HEK293 (cell line): Measurements from ENCODE around the gene NFE2L3.

Experiments used
- CTCF ChIA-PET: fragments of 350-600 bp; formaldehyde crosslinking; extraction: SDS; loops from one replicate; lab custom pipeline; 2021; ENCODE audit warnings: antibody characterized with exemption; lab: Yijun Ruan, JAX
- POLR2A ChIA-PET: fragments of 300-600 bp; formaldehyde crosslinking; extraction: SDS; loops from one replicate; lab custom pipeline; 2020; ENCODE audit warnings: antibody characterized with exemption, inconsistent platforms; lab: Yijun Ruan, JAX
- H3K27ac ChIP-seq: fragments of 200-500 bp; sonication (Bioruptor generic); 2 replicates; pipeline ENCODE4 v1.5.1; 2014; ENCODE audit warnings: low read depth, low read length, control low read depth, inconsistent platforms; ENCODE audit errors: extremely low read depth
- H3K36me3 ChIP-seq, 2 experiments: fragments of 200-500 bp in 1 of 2; sonication (Bioruptor generic) in 1 of 2; 1 replicate in 1 of 2; 2 replicates in 1 of 2; pipeline ENCODE4 v1.5.1; 2014 to 2017; ENCODE audit warnings: inconsistent platforms in 2 of 2, low read length in 2 of 2; ENCODE audit not compliant: control insufficient read depth in 2 of 2, insufficient read depth in 1 of 2
- H3K4me1 ChIP-seq: fragments of 200-500 bp; sonication (Bioruptor generic); 2 replicates; pipeline ENCODE4 v1.5.1; 2014; ENCODE audit warnings: mild to moderate bottlenecking, low read length, inconsistent platforms; ENCODE audit not compliant: control insufficient read depth, insufficient read depth
- H3K4me3 ChIP-seq: 2 replicates; pipeline ENCODE4 v1.5.1; 2011; ENCODE audit warnings: low read depth, mild to moderate bottlenecking, control low read depth, low read length, moderate library complexity
- H3K9me3 ChIP-seq: fragments of 200-500 bp; sonication (Bioruptor generic); 2 replicates; pipeline ENCODE4 v1.5.1; 2014; ENCODE audit warnings: low read depth, low read length, inconsistent platforms; ENCODE audit not compliant: control insufficient read depth, insufficient read depth
- GLI2 ChIP-seq: fragments of 450-650 bp; formaldehyde crosslinking; IDR thresholded peaks from 2 replicates; pipeline ENCODE4; 2017; ENCODE audit warnings: missing biosample characterization, missing genetic modification characterization, low read depth, borderline replicate concordance
- KLF8 ChIP-seq: fragments of 450-650 bp; formaldehyde crosslinking; IDR thresholded peaks from 2 replicates; pipeline ENCODE4 v1.5.1; 2016; ENCODE audit warnings: missing biosample characterization, missing genetic modification characterization
- MEIS1 ChIP-seq: sonication (generic); formaldehyde crosslinking; IDR thresholded peaks from 2 replicates; pipeline ENCODE4 v1.8.1; 2022; ENCODE audit warnings: missing genetic modification reagents, mild to moderate bottlenecking, borderline replicate concordance
- PRDM1 ChIP-seq: fragments of 450-650 bp; formaldehyde crosslinking; IDR thresholded peaks from 2 replicates; pipeline ENCODE4; 2016; ENCODE audit warnings: missing biosample characterization, missing genetic modification characterization
- WT1 ChIP-seq: fragments of 450-650 bp; formaldehyde crosslinking; IDR thresholded peaks from 2 replicates; pipeline ENCODE4 v1.5.1; 2016; ENCODE audit warnings: missing biosample characterization, missing genetic modification characterization
- ZNF133 ChIP-seq: fragments of 450-650 bp; formaldehyde crosslinking; IDR thresholded peaks from 2 replicates; pipeline ENCODE4 v1.5.1; 2016; ENCODE audit warnings: missing biosample characterization, missing genetic modification characterization
- ZNF184 ChIP-seq: fragments of 450-650 bp; IDR thresholded peaks from 2 replicates; pipeline ENCODE4 v1.5.1; 2018; ENCODE audit warnings: missing biosample characterization, mild to moderate bottlenecking, missing genetic modification characterization
- ZNF341 ChIP-seq: fragments of 450-650 bp; formaldehyde crosslinking; IDR thresholded peaks from 2 replicates; pipeline ENCODE4; 2016; ENCODE audit warnings: low read depth, missing biosample characterization, missing genetic modification characterization
- ZNF391 ChIP-seq: fragments of 450-650 bp; formaldehyde crosslinking; IDR thresholded peaks from 2 replicates; pipeline ENCODE4 v1.5.1; 2016; ENCODE audit warnings: low read depth, missing biosample characterization, missing genetic modification characterization, borderline replicate concordance
- ZNF514 ChIP-seq: fragments of 450-650 bp; formaldehyde crosslinking; IDR thresholded peaks from 2 replicates; pipeline ENCODE4 v1.5.1; 2016; ENCODE audit warnings: missing biosample characterization, missing genetic modification characterization
- ZNF600 ChIP-seq: fragments of 450-650 bp; formaldehyde crosslinking; IDR thresholded peaks from 2 replicates; pipeline ENCODE4 v1.5.1; 2016; ENCODE audit warnings: missing biosample characterization, missing genetic modification characterization
- ZNF610 ChIP-seq: fragments of 450-650 bp; formaldehyde crosslinking; IDR thresholded peaks from 2 replicates; pipeline ENCODE4 v1.5.1; 2016; ENCODE audit warnings: missing biosample characterization, missing genetic modification characterization, borderline replicate concordance
- ZNF626 ChIP-seq: fragments of 450-650 bp; sonication (Bioruptor Pico); formaldehyde crosslinking; IDR thresholded peaks from 2 replicates; pipeline ENCODE4 v1.5.1; 2018; ENCODE audit warnings: missing biosample characterization, missing genetic modification characterization, inconsistent platforms
- ZNF747 ChIP-seq: fragments of 450-650 bp; formaldehyde crosslinking; IDR thresholded peaks from 2 replicates; pipeline ENCODE4 v1.5.1; 2016; ENCODE audit warnings: missing biosample characterization, missing genetic modification characterization
- ZNF776 ChIP-seq: fragments of 450-650 bp; formaldehyde crosslinking; IDR thresholded peaks from 2 replicates; pipeline ENCODE4 v1.5.0; 2017; ENCODE audit warnings: missing biosample characterization, missing genetic modification characterization, borderline replicate concordance
- TF ChIP-seq, protein P1 (sequence below): fragments of 450-650 bp; formaldehyde crosslinking; IDR thresholded peaks from 2 replicates; pipeline ENCODE4 v1.5.1; 2017; ENCODE audit warnings: missing biosample characterization, missing genetic modification characterization
- TF ChIP-seq, protein P2 (sequence below): fragments of 450-650 bp; formaldehyde crosslinking; IDR thresholded peaks from 2 replicates; pipeline ENCODE4 v1.5.1; 2016; ENCODE audit warnings: missing biosample characterization, missing genetic modification characterization
- TF ChIP-seq, protein P3 (sequence below): fragments of 450-650 bp; formaldehyde crosslinking; IDR thresholded peaks from 2 replicates; pipeline ENCODE4 v1.5.1; 2016; ENCODE audit warnings: missing biosample characterization, missing genetic modification characterization
- TF ChIP-seq, protein P4 (sequence below): fragments of 450-650 bp; formaldehyde crosslinking; IDR thresholded peaks from 2 replicates; pipeline ENCODE4 v1.5.1; 2016; ENCODE audit warnings: missing biosample characterization, missing genetic modification characterization
- TF ChIP-seq, protein P5 (sequence below): fragments of 450-650 bp; formaldehyde crosslinking; IDR thresholded peaks from 2 replicates; pipeline ENCODE4 v1.5.1; 2016; ENCODE audit warnings: missing biosample characterization, missing genetic modification characterization, borderline replicate concordance
- TF ChIP-seq, protein P6 (sequence below): fragments of 450-650 bp; formaldehyde crosslinking; IDR thresholded peaks from 2 replicates; pipeline ENCODE4 v1.5.1; 2016; ENCODE audit warnings: missing biosample characterization, missing genetic modification characterization

NFE2L3 gene

DNA sequence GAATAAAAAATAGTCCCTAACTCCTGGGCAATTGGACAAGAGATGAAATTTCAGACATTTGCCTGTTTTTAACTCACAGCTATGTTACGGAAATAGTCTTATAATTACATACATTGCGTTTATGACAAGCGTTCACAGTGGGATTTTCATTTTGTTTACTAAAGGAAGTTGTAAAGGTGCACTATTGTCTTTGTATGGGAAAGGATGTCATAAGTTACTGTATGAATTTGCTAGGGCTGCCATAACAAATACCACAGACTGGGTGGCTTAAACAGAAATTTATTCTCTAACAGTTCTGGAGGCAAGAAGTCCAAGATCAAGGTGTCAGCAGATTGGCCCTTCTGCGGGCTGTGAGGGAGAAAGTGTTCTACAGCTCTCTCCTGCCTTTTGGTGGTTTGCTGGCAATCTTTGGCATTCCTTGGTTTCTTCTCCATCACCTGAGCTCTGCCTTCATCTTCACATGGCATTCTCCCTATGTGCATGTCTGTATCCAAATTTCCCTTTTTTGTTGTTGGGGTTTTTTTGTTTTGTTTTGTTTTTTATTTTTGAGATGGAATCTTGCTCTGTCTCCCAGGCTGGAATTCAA is 5.6 kb downstream of the NFE2L3 start:
- ChIA-PET CTCF (interaction anchor here (2.1 kb wide), 1 partner anchor 67 kb away, joined by 7 read pairs; no protein-coding TSS in a partner anchor), POLR2A (interaction anchor here (1.2 to 1.7 kb wide), 2 partner anchors 9 to 11 kb away, joined by 4 read pairs; no protein-coding TSS in a partner anchor)
- peaks cover 6% of the 10 kb centered on the region; the same call in 1 of the 2 replicates for H3K4me1 ChIP-seq
- no peak overlapping the region for H3K4me3 ChIP-seq
- H3K27ac ChIP-seq: no peak overlapping the region
- TF ChIP-seq PRDM1 (0 out of 2 replicates have a peak, but pooled peaks have one; percentile 19), ZNF600 (tag by site-specific recombination) (peak; percentile 31), ZNF776 (tag by site-specific recombination) (no peak)
- no peaks in the 10 kb centered on the region for H3K36me3 ChIP-seq
- H3K9me3 ChIP-seq: no peaks in the 10 kb centered on the region

DNA sequence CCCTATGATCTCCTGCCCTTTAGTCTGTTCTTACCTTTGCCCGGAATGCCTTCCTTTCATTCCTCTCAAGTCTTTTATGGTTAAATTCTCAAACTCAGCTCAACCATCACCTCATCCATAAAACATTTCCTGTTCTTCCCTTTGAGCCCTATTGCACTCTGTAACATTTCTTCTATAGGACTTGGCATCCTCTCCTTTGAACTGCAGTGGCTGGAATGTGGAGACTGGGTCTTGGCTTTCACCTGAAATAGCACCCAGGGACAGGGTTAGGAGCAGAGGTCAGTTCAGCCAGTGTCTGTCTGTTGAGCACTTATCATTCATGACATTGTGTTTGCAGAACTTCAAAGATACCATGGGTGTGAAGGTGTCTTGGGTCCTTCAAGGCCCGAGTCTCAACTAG is 7.2 kb downstream of the NFE2L3 start:
- ChIA-PET POLR2A (no interaction called here), CTCF (no interaction called here)
- no peaks in the 10 kb centered on the region for H3K36me3 ChIP-seq
- no peaks in the 10 kb centered on the region for H3K9me3 ChIP-seq
- no peak for TF ChIP-seq ZNF626 (tag by site-specific recombination)
- no peak for TF ChIP-seq ZNF514 (tag by site-specific recombination)
- TF ChIP-seq, protein P1, sequence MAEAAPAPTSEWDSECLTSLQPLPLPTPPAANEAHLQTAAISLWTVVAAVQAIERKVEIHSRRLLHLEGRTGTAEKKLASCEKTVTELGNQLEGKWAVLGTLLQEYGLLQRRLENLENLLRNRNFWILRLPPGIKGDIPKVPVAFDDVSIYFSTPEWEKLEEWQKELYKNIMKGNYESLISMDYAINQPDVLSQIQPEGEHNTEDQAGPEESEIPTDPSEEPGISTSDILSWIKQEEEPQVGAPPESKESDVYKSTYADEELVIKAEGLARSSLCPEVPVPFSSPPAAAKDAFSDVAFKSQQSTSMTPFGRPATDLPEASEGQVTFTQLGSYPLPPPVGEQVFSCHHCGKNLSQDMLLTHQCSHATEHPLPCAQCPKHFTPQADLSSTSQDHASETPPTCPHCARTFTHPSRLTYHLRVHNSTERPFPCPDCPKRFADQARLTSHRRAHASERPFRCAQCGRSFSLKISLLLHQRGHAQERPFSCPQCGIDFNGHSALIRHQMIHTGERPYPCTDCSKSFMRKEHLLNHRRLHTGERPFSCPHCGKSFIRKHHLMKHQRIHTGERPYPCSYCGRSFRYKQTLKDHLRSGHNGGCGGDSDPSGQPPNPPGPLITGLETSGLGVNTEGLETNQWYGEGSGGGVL: no peak
- no peak for TF ChIP-seq ZNF747 (tag by site-specific recombination)
- TF ChIP-seq ZNF133 (tag by site-specific recombination): no peak
- TF ChIP-seq, protein P2, sequence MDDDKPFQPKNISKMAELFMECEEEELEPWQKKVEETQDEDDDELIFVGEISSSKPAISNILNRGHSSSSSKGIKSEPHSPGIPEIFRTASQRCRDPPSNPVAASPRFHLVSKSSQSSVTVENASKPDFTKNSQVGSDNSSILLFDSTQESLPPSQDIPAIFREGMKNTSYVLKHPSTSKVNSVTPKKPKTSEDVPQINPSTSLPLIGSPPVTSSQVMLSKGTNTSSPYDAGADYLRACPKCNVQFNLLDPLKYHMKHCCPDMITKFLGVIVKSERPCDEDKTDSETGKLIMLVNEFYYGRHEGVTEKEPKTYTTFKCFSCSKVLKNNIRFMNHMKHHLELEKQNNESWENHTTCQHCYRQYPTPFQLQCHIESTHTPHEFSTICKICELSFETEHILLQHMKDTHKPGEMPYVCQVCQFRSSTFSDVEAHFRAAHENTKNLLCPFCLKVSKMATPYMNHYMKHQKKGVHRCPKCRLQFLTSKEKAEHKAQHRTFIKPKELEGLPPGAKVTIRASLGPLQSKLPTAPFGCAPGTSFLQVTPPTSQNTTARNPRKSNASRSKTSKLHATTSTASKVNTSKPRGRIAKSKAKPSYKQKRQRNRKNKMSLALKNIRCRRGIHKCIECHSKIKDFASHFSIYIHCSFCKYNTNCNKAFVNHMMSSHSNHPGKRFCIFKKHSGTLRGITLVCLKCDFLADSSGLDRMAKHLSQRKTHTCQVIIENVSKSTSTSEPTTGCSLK: no peak
- TF ChIP-seq WT1 (tag by site-specific recombination): no peak
- TF ChIP-seq KLF8 (tag by site-specific recombination): no peak
- TF ChIP-seq, protein P3, sequence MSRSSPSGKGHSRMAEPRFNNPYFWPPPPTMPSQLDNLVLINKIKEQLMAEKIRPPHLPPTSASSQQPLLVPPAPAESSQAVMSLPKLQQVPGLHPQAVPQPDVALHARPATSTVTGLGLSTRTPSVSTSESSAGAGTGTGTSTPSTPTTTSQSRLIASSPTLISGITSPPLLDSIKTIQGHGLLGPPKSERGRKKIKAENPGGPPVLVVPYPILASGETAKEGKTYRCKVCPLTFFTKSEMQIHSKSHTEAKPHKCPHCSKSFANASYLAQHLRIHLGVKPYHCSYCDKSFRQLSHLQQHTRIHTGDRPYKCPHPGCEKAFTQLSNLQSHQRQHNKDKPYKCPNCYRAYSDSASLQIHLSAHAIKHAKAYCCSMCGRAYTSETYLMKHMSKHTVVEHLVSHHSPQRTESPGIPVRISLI (tag by site-specific recombination): no peak
- H3K27ac ChIP-seq: no peak overlapping the region
- no peak overlapping the region for H3K4me3 ChIP-seq
- peaks cover 6% of the 10 kb centered on the region for H3K4me1 ChIP-seq

DNA sequence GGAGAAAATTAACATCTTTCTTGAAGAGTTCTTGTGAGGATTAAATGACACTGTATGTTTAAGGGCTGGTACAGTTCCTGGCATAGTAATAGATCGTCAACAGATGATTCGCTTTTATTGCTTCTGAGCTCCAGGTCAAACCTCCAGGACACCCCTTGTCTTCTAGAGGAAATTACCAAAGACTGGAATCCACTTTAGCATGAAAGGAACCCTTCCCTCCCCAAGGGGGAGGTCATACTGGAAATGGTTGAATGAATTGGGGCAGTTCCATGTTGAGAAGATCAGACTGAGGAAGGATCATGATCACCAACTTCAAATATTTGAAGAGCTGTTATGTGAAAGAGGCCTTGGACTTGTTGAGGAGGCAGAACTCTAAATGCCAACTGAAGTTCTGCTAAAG is 8.9 kb downstream of the NFE2L3 start:
- Histone ChIP-seq H3K9me3 (no peaks in the 10 kb centered on the region), H3K36me3 (no peaks in the 10 kb centered on the region), H3K4me1 (peaks cover 2% of the 10 kb centered on the region; the same call in 1 of the 2 replicates), H3K27ac (no peak overlapping the region), H3K4me3 (no peak overlapping the region)
- ChIA-PET POLR2A (interaction anchor here (0.6 to 1.0 kb wide), 4 partner anchors 9 to 71 kb away, joined by 3 to 12 read pairs (median 3); partner anchors contain the start of gene NFE2L3), CTCF (interaction anchor here (0.7 to 1.1 kb wide), 2 partner anchors 11 to 70 kb away, joined by 3 to 5 read pairs; no protein-coding TSS in a partner anchor)
- no peak for TF ChIP-seq GLI2
- no peak for TF ChIP-seq ZNF341 (tag by site-specific recombination)
- TF ChIP-seq ZNF133 (tag by site-specific recombination): no peak
- no peak for TF ChIP-seq MEIS1 (CRISPR knock-in tag)
- TF ChIP-seq, protein P4, sequence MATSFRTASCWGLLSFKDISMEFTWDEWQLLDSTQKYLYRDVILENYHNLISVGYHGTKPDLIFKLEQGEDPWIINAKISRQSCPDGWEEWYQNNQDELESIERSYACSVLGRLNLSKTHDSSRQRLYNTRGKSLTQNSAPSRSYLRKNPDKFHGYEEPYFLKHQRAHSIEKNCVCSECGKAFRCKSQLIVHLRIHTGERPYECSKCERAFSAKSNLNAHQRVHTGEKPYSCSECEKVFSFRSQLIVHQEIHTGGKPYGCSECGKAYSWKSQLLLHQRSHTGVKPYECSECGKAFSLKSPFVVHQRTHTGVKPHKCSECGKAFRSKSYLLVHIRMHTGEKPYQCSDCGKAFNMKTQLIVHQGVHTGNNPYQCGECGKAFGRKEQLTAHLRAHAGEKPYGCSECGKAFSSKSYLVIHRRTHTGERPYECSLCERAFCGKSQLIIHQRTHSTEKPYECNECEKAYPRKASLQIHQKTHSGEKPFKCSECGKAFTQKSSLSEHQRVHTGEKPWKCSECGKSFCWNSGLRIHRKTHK (tag by site-specific recombination): no peak
- TF ChIP-seq ZNF391 (tag by site-specific recombination): no peak
- TF ChIP-seq, protein P5, sequence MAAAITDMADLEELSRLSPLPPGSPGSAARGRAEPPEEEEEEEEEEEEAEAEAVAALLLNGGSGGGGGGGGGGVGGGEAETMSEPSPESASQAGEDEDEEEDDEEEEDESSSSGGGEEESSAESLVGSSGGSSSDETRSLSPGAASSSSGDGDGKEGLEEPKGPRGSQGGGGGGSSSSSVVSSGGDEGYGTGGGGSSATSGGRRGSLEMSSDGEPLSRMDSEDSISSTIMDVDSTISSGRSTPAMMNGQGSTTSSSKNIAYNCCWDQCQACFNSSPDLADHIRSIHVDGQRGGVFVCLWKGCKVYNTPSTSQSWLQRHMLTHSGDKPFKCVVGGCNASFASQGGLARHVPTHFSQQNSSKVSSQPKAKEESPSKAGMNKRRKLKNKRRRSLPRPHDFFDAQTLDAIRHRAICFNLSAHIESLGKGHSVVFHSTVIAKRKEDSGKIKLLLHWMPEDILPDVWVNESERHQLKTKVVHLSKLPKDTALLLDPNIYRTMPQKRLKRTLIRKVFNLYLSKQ (tag by site-specific recombination): no peak
- TF ChIP-seq ZNF610 (tag by site-specific recombination): no peak
- TF ChIP-seq ZNF184 (tag by site-specific recombination): no peak
- TF ChIP-seq, protein P6, sequence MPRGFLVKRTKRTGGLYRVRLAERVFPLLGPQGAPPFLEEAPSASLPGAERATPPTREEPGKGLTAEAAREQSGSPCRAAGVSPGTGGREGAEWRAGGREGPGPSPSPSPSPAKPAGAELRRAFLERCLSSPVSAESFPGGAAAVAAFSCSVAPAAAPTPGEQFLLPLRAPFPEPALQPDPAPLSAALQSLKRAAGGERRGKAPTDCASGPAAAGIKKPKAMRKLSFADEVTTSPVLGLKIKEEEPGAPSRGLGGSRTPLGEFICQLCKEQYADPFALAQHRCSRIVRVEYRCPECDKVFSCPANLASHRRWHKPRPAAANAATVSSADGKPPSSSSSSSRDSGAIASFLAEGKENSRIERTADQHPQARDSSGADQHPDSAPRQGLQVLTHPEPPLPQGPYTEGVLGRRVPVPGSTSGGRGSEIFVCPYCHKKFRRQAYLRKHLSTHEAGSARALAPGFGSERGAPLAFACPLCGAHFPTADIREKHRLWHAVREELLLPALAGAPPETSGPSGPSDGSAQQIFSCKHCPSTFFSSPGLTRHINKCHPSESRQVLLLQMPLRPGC (tag by site-specific recombination): no peak
